HepG2 (cell line): ENCODE data around the gene DNAJC5. TPM values are rescaled to one million over a fixed set of nuclear protein-coding genes. Genes with fewer than 3 reads are reported as not detected.
A peak's percentile ranks its signal among the peaks of the same experiment; 100 is the strongest.

Source experiments
- ATF1 ChIP-seq: IDR thresholded peaks from 2 replicates; pipeline ENCODE4 v1.6.1; 2016; ENCODE audit warnings: mild to moderate bottlenecking, control low read depth
- CHCHD3 ChIP-seq: sonication (generic); formaldehyde crosslinking; IDR thresholded peaks from 2 replicates; pipeline ENCODE4 v1.8.0; 2022; ENCODE audit warnings: mild to moderate bottlenecking, missing genetic modification reagents, moderate library complexity
- ETV5 ChIP-seq: IDR thresholded peaks from 2 replicates; pipeline ENCODE4 v1.6.1; 2018; ENCODE audit warnings: missing biosample characterization, missing genetic modification reagents, inconsistent platforms, borderline replicate concordance
- HMGA1 ChIP-seq: sonication (generic); formaldehyde crosslinking; conservative IDR thresholded peaks from 2 replicates; pipeline ENCODE4 v1.4.0; 2020; ENCODE audit warnings: missing genetic modification reagents
- IRF2 ChIP-seq: IDR thresholded peaks from 2 replicates; pipeline ENCODE4 v1.6.1; 2018; ENCODE audit warnings: missing genetic modification reagents, missing compliant biosample characterization
- KLF12 ChIP-seq: sonication (generic); formaldehyde crosslinking; IDR thresholded peaks from 2 replicates; pipeline ENCODE4 v1.4.0; 2020; ENCODE audit warnings: missing genetic modification reagents, borderline replicate concordance
- POLR2AphosphoS2 ChIP-seq: IDR thresholded peaks from 2 replicates; pipeline ENCODE4 v1.6.1; 2011; ENCODE audit warnings: low read depth, low read length, improper control_type of control experiment
- RERE ChIP-seq: IDR thresholded peaks from 2 replicates; pipeline ENCODE4 v1.6.1; 2016; ENCODE audit warnings: low read depth, missing genetic modification reagents, missing compliant biosample characterization
- RXRB ChIP-seq: IDR thresholded peaks from 2 replicates; pipeline ENCODE4 v1.6.1; 2016; ENCODE audit warnings: borderline replicate concordance, missing genetic modification reagents, missing compliant biosample characterization
- SRF ChIP-seq: IDR thresholded peaks from 2 replicates; pipeline ENCODE4 v1.6.1; 2011; ENCODE audit warnings: mild to moderate bottlenecking, low read depth, low read length, moderate library complexity
- SRY ChIP-seq: sonication (generic); formaldehyde crosslinking; IDR thresholded peaks from 2 replicates; pipeline ENCODE4 v1.8.0; 2022; ENCODE audit warnings: mild to moderate bottlenecking, missing genetic modification reagents
- TSC22D2 ChIP-seq: sonication (generic); formaldehyde crosslinking; IDR thresholded peaks from 2 replicates; pipeline ENCODE4 v1.5.1; 2020; ENCODE audit warnings: missing genetic modification reagents, mild to moderate bottlenecking, borderline replicate concordance
- ZKSCAN1 ChIP-seq: fragments of 150-350 bp; IDR thresholded peaks from 2 replicates; pipeline ENCODE4 v1.6.1; 2014; ENCODE audit warnings: low read length
- ZMAT5 ChIP-seq: sonication (generic); formaldehyde crosslinking; IDR thresholded peaks from 2 replicates; pipeline ENCODE4 v1.5.0; 2020; ENCODE audit warnings: mild to moderate bottlenecking, low read depth, missing genetic modification reagents, borderline replicate concordance
- ZNF160 ChIP-seq: sonication (generic); formaldehyde crosslinking; IDR thresholded peaks from 2 replicates; pipeline ENCODE4 v1.8.0; 2022; ENCODE audit warnings: mild to moderate bottlenecking, inconsistent platforms, missing genetic modification reagents
- ZNF232 ChIP-seq: sonication (generic); formaldehyde crosslinking; IDR thresholded peaks from 2 replicates; pipeline ENCODE4 v1.4.0; 2020; ENCODE audit warnings: missing genetic modification reagents, borderline replicate concordance
- ZNF354B ChIP-seq: sonication (generic); formaldehyde crosslinking; IDR thresholded peaks from 2 replicates; pipeline ENCODE4 v1.8.0; 2022; ENCODE audit warnings: mild to moderate bottlenecking, missing genetic modification reagents
- ZNF468 ChIP-seq: sonication (generic); formaldehyde crosslinking; IDR thresholded peaks from 2 replicates; pipeline ENCODE4 v1.8.0; 2022; ENCODE audit warnings: mild to moderate bottlenecking, moderate library complexity, missing genetic modification reagents
- ZNF558 ChIP-seq: sonication (generic); formaldehyde crosslinking; IDR thresholded peaks from 2 replicates; pipeline ENCODE4 v1.9.0; 2022; ENCODE audit warnings: mild to moderate bottlenecking, missing genetic modification reagents, borderline replicate concordance
- ZNF691 ChIP-seq: sonication (generic); formaldehyde crosslinking; IDR thresholded peaks from 2 replicates; pipeline ENCODE4 v1.4.0; 2020; ENCODE audit warnings: missing genetic modification reagents, low read depth, mild to moderate bottlenecking, borderline replicate concordance
- ZNF75D ChIP-seq: sonication (generic); formaldehyde crosslinking; IDR thresholded peaks from 2 replicates; pipeline ENCODE4 v1.8.1; 2023; ENCODE audit warnings: missing genetic modification reagents, mild to moderate bottlenecking, borderline replicate concordance
- ZNF879 ChIP-seq: sonication (generic); formaldehyde crosslinking; IDR thresholded peaks from 2 replicates; pipeline ENCODE4 v1.8.1; 2023; ENCODE audit warnings: missing genetic modification reagents
- ZSCAN29 ChIP-seq: sonication (generic); formaldehyde crosslinking; conservative IDR thresholded peaks from 2 replicates; pipeline ENCODE4 v1.4.0; 2020; ENCODE audit warnings: mild to moderate bottlenecking, missing genetic modification reagents
- polyA plus RNA-seq, 8 experiments: library from polyadenylated mRNA; depleted of rRNA in 3 of 8; stranded (reverse) in 7 of 8; unstranded in 1 of 8; fragments of >200 nt; fragmentation: Illumina TruSeq in 4 of 8; extraction: Trizol in 4 of 8; gene quantifications; 2 replicates each; pipeline versions ENCODE4 v1.2.1 to v1.2.3, GENCODE V29; 2011 to 2016; ENCODE audit warnings: low read depth in 4 of 8, missing spikeins in 1 of 8, mixed read lengths in 1 of 8; ENCODE audit not compliant: insufficient read depth in 1 of 8
- total RNA-seq, 5 experiments: library from RNA; depleted of rRNA; stranded (reverse); fragments of >200 nt; fragmentation: Illumina TruSeq; extraction: Trizol; gene quantifications; 2 replicates each; pipeline ENCODE4 v1.2.3, GENCODE V29; 2016; ENCODE audit warnings: low read depth in 1 of 5

Gene DNAJC5
- total and polyA plus RNA-seq, 2 of the 13 experiments (the other 11 are each of a cell fraction or from before 2014, with no cell fraction given), result 42.8 to 64.5 TPM

- no peak for TF ChIP-seq ZNF691 (CRISPR knock-in tag)
- TF ChIP-seq POLR2AphosphoS2, result no peak
- TF ChIP-seq TSC22D2 (CRISPR knock-in tag), result no peak
- TF ChIP-seq ETV5 (CRISPR knock-in tag), result no peak
- TF ChIP-seq ZNF160 (CRISPR knock-in tag), result no peak; the same call in 1 of the 2 replicates
- 0 out of 2 replicates have a peak, but pooled peaks have one; percentile 56 for TF ChIP-seq CHCHD3 (CRISPR knock-in tag)
- no peak for TF ChIP-seq ZNF354B (CRISPR knock-in tag)
- no peak for TF ChIP-seq ATF1
- no peak for TF ChIP-seq SRF
- TF ChIP-seq ZMAT5 (CRISPR knock-in tag), result no peak
- TF ChIP-seq RERE, result no peak
- TF ChIP-seq HMGA1 (CRISPR knock-in tag), result no peak
- TF ChIP-seq ZSCAN29, result no peak
- TF ChIP-seq ZNF75D (CRISPR knock-in tag), result no peak
- no peak for TF ChIP-seq ZKSCAN1
- TF ChIP-seq SRY (CRISPR knock-in tag), result no peak
- no peak for TF ChIP-seq ZNF468 (CRISPR knock-in tag)
- TF ChIP-seq ZNF879, result 0 out of 2 replicates have a peak, but pooled peaks have one; percentile 19
- TF ChIP-seq KLF12, result no peak
- no peak for TF ChIP-seq ZNF232 (CRISPR knock-in tag)
- TF ChIP-seq ZNF558 (CRISPR knock-in tag), result no peak
- no peak for TF ChIP-seq IRF2 (CRISPR knock-in tag)
- TF ChIP-seq RXRB (CRISPR knock-in tag), result no peak
Measured at GRCh38 chr20:63855363-63856097, 39.4 kb upstream of the DNAJC5 start (continued).
